HG03460 (cell line): ENCODE results near the gene FAM219B.
"Not testable (repeated sequence)": the region's sequence is repeated elsewhere in the genome, so short reads cannot be mapped to it uniquely, and the experiment has no call there.

ENCODE experiments used
- ATAC-seq: cut with Tn5 transposase; IDR thresholded peaks from one replicate; pipeline ENCODE4 v1.9.1; 2021; ENCODE audit not compliant: unreplicated experiment

Gene FAM219B, protein sequence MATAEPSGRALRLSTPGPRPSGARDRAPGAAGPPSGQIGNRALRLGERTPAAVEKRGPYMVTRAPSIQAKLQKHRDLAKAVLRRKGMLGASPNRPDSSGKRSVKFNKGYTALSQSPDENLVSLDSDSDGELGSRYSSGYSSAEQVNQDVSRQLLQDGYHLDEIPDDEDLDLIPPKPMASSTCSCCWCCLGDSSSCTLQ

DNA sequence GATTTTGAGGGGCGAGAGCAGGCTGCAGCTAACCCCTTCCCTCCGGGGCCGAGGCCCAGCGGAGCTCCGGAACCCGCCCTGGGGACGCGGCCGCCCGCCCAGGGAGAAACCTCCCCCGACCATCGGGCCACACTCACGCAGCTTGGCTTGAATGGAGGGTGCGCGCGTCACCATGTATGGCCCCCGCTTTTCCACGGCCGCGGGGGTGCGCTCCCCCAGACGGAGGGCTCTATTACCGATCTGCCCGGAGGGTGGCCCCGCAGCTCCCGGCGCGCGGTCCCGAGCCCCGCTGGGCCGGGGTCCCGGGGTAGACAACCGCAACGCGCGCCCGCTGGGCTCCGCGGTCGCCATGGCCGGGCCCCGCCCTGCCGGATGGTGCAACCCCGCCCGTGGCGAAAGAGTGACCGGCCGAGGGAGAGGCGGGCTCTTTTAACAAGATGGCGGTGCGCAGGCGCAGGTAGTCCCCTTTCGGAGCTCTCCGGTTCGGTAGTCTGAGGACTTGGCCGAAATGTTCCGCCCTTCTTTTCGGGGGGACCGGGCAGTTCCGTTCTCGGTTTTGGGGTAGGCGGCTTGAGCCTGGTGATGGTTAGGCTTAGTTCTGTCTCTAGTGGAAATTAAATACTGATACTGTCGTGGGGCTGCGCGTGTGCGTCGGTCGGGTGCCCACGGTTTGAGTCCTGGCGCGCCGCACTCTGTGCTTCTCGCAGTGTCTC is at the start of gene FAM219B:
TSS of gene FAM219B (minus strand) at position 402 of the 713 bp plus-strand sequence. CDS start at position 351, 51 bp downstream.
- peak; percentile 87 for ATAC-seq

DNA sequence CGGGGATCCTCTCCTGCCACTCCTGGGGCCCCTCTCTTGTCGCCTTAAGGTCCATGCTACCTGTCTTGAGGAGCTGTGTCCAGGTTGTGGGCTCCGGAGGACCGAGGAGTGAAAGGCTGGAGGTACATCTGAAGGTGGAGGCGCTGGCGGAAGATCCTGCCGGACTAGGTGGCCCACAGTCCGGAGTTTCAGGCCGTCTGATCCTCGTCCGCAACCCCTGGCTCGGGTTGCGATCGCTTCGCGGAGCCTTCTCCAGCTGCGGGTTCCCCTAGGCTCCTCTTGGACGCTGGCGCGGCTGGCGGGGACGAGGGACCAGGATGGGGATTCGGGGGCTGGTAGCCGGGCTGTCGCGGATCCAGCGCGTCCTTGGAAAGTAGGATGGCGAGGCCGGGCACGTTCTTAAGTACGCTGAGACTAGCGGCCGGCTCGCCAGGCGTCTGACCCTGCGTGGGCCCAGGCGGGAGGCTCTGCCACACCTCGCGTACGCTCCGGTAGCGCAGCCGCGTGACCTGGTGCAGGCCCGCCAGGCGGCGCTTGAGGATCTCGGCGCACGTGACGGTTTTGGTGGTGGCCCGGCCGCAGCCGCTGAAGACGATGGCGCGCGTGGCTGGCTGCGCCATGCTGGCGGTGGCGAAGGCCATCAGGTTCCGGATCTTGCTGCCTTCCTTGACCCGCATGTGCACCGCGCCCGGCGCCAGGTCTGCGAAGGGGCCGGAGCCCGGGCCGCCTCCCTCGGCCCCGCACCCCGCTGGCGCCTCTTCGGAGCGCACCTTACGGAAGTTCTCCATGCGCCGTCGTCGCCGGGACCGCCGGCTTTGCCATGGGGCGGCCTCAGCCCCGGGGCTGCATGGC is 49.4 kb upstream of the FAM219B start:
- ATAC-seq: peak; percentile 40

DNA sequence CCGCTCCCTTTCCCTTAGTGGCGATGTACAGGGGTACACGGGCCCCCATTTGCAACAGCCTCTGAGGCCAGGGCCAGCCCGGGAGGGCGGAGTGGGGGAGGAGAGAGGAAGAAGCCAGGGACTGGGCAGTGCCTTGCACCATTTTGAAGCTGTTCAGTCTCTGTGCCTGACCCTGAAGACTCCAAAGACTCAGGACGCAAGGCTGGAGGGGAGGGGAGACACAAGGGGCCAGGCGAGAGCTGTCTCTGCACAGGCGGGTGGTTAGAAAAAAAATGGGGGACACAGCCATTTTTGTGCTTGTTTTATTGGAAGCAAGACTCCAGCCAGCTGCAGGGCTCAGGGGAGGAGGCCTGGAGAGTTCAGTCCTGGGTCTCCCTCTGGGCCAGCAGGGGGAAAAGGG is 48.4 kb upstream of the FAM219B start:
- ATAC-seq: no peak

DNA sequence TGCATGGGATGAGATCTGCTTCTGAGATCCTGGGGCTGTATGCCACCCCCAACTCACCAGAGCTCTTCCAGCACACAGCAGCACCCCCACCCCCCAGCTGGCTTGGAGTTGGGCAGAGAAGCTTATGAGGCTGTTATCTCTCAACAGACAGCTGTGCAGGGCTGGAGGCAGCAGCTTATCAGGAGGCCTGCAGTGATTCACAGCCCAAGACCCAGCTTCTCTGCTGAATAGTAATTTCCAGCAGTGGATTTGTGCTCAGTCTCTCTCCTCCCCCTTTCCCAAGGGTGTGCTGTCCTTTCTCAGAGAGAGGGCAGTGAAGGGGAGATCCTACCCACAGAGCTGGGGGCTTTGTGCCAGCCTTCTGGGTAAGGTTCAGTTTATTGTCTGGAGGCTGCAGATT is 47.9 kb upstream of the FAM219B start:
- no peak for ATAC-seq

DNA sequence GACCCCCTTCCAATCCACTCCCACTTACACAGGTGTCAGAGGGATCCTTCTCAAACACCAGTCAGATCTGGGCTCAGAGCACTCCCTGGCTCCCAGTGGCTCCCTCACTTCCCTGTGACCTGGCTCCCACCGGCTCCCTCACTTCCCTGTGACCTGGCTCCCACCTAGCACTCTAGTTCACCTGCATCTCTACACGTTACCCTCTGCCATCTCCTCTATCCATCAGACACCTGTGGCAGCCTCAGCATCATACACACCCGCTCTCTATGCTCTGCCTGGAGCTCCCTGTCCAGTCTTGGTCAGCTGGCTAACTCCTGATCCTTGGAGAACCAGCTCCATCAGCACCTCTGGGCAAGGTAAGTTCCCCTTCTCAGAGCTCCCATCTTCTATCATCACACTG is 44.4 kb upstream of the FAM219B start:
- ATAC-seq: no peak

DNA sequence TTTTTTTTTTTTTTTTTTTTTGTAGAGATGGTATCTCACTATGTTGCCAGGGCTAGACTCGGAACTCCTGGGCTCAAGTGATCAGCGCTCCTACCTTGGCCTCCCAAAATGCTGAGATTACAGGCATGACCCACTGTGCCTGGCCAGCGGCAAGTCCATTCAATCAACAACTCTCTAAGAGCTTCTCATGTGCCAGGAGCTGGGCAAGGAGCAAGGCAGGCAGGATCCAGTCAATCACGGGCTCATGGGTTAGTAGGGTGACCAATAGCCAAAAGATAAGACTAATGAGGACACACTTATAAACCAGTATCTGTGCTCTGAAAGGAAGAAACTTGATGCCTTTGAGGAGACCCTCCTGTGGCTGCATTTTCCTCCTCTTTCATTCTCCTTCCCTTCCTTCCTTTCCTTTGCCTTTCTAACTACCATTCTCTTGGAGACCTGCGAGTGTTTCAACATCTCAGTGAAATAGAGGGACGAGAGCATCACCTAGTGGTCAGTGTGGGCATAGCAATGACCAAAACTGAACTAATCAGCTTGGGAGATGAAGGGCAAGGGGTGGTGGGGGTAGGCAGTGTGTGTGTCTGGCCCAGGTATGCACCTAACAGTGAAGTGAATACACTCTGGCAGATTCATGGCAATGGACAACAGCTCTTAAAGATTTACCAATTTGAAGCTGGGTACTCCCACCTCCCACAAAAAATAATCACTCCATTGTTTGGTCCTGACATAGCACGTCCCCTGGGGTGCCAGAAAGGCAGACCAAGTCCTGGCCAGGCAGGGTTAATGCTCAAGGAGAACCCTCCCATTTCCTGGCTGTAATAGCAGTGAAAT is 43.6 kb upstream of the FAM219B start:
- ATAC-seq: no peak

DNA sequence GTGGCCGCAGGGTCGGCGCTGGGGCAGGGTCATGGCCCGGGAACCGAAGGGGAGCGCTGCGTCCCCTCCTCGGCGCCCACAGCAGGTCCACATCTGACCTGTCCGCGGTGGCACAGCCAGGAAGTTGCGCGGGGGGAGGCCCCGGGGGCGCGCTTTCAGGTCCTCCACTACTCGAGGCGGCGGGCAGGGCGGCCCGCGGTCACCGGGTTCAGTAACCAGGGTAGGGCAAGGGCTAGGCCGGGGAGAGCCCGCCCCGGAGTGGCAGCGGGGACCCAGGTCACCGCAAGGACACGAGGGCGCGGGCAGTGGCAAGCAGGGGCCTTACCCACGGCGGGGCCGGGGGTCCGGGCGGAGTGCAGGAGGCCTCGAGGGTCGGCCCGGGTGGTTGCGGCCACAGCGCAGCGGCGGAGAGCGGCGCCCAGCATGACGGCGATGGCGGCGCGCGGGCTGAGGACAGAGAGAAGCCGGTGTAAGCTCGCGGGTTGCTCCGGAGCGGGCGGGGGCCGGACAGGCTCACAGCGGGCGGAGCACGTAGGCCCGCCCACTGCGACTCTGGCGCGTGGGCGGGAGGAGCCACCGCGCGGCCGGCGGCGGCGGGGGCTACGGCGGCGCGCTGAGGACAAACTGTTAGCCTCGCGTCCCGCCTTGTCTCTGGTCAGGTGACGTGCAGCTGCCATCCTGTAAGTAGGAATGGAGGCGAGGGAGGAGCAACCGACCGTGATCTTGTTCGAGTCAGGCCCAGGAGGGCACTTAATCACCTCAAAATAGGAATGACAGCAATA is 31.1 kb upstream of the FAM219B start, which contains the start of gene COX5A:
TSS of gene COX5A (minus strand) at position 484 of the 782 bp plus-strand sequence. CDS start at position 425, 59 bp downstream.
- peak; percentile 76 for ATAC-seq

DNA sequence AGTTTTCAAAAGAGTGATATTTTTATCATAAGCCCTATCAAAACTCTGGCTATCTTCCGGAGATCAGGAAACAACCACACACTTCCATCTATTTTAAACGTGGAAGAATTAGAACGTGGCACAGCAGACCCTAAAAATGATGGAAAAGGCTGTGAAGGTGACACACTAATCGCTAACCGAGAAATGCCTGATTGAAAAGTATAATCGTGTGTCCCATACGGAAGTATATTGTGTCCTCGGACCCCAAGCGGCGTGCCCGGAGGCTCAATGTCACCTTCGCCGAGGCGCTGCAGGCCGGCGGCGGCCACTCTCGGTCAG is 30.6 kb upstream of the FAM219B start:
- no peak for ATAC-seq

DNA sequence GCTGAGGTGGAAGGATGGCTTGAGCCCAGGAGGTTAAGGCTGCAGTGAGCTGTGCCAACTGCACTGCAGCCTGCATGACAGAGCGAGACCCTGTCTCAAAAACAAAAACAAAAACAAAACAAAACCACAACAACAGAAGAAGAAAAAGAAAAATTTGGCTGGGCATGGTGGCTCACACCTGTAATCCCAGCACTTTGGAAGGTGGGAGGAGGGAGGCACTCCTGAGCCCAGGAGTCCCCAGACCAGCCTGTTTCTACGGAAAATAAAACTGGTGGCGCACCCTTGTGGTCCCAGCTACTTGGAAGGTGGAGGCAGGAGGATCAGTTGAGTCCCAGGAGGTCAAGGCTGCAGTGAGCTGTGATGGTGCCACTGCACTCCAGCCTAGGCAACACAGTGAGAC is 28.5 kb upstream of the FAM219B start:
- not testable (repeated sequence) for ATAC-seq

DNA sequence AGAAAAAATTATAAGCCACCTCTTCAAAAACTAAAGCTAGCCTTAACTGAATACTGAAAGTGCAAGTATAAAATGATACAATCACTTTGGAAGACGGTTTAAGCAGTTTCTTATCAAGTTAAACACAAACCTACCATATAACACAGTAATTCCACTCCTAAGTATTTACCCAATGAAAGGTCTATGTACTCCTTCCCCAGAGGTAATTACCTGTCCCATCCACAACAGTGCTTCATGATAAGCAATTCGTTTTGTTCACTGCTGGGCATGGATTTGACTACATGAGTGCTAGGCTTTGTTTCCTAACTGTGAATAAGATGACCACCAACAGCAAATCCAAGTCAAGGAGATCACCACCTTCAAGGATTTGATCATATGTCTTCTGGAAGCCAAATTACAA is 26.9 kb upstream of the FAM219B start:
- ATAC-seq: no peak

DNA sequence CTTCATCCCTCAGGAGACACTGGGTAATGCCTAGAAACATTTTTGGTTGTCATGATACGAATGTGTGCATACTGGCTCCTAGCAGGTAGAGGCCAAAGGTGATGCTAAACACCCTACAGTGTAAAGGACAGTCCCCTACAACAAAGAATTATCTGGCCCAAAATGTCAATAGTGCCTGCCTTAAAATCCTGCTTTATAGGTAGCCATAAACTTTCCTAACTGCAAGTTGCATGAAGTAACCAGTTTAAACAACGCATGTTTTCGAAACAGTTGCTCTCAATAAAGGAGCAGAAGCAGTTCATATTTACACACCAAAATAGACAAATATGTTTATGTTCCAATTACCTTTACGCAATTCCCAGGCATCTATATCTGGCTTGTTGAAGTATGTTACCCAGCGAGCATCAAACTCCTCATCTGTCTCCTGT is 22.1 kb upstream of the FAM219B start:
- no peak for ATAC-seq

DNA sequence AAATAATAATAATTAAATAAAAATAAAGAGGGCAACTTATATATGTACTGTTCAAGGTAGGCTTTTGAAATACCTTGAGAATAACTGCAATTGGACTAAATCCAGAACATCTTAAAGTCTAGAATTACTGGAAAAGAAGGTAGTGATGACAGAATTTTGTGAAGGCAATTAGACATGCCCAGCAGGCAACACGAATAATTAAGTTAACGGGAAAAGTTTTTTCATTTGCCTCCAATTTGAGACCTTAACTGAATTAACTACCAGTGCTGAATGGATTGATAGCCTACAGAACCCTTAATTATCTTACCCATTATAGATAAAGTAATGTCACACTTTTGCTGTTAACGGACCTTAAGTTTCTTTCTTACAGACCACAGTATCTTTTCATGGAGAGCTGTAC is 17.9 kb upstream of the FAM219B start:
- ATAC-seq: no peak

DNA sequence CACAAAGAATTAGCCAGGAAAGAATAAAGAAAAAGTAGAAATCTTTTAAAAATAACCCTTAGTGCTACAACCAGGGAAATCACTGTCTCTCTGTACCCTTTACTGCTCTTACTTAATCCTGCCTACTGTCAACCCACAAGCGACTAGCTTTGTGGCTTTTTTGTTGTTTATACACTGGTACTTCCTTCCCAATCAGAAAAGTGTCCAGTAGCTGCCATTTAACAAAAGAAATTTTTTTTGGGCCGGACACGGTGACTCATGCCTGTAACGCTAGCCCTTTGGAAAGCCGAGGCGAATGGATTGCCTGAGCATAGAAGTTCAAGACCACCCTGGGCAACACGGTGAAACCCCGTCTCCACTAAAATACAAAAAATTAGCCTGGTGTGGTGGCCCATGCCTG is 13.8 kb upstream of the FAM219B start:
- no peak for ATAC-seq

DNA sequence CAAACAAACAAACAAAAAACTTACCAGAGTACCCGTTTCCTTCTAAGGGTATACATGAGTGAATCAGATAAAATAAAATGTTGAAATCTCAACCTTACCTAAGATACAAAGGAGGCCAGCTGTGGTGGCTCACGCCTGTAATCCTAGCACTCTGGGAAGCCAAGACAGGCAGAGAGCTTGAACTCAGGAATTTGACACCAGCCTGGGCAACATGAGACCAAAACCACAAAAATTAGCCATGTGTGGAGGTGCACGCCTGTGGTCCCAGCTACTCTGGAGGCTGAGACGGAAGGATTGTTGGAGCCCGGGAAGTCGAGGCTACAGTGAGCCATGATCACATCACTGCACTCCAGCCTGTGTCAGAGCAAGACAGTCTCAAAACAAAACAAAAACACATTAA is 11.0 kb upstream of the FAM219B start:
- no peak for ATAC-seq

DNA sequence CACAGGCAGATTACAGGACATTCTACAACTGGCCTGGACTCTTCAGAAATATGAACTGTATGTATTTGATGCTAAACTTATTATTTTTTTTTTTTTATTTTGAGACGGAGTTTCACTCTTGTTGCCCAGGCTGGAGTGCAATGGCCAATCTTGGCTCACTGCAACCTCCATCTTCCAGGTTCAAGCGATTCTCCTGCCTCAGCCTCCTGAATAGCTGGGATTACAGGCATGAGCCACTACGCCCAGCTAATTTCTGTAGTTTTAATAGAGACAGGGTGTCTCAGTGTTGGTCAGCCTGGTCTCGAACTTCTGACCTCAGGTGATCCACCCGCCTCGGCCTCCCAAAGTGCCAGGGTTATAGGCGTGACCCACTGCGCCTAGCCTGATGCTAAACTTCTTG is 7.1 kb upstream of the FAM219B start:
- ATAC-seq: not testable (repeated sequence)

DNA sequence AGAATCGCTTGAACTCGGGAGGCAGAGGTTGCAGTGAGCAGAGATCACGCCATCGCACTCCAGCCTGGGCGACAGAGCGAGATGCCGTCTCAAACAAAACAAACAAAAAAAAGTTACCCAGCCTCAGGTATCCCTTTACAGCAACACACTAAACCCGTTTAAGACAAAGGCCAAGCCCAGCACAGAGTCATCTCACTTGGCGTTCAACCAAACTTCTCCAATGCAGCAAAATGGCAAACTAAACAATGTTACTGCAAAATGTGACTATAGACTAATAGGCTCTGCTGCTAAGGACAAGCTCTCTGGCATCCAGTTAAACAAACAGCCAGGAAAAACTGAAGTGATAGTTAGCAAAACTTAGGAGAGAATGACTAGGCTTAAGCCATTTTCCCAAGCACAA is 6.4 kb upstream of the FAM219B start:
- ATAC-seq: no peak

DNA sequence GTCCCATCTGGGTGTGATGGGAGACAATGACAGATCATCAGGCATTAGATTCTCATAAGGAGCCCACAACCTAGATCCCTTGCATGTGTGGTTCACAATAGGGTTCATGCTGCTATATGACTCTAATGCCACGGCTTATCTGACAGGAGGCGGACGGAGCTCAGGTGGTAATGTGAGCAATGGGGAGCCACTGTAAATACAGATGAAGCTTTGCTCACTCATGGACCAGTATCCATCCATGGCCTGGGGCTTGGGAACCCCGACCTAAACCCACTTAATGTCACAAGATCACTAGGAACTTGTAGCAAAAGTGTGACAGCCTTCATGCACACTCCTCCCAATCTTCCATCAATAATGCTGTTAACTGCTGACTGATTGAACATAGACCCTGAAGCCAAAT is 2.0 kb upstream of the FAM219B start:
- ATAC-seq: no peak

DNA sequence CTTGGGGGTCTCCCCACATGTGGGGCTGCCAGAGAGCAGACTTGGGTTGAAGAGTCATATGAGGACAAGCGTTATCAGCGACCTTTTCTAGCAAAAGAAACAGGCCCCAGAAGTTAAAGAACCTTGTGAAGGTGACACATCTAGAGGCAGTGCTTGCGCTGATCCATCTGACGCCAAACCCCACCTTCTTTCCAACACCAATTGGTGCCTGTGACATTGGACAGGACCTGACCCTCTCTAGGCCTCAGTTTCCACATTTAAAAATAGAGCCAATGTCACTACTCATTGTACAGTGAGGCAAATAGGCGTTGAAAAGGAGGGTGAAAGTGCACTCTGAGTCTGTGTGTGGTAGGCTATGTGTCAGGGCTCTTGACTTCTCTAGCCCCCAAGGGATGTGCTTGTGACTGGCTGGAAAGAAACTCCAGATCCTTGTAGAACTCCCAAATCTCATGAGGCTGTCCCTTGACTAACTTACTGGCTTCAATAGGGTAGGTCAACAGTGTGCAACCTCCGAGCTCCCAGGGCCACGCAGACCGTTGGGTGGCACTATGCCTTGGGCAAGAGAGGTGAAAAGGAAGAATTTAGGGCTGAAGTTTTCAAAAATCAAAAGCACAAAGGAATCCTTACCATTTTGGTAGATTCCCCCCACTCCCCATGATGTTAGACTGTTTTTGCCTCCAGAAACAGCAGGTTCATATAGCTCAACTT is 666 bp upstream of the FAM219B start:
- no peak for ATAC-seq

DNA sequence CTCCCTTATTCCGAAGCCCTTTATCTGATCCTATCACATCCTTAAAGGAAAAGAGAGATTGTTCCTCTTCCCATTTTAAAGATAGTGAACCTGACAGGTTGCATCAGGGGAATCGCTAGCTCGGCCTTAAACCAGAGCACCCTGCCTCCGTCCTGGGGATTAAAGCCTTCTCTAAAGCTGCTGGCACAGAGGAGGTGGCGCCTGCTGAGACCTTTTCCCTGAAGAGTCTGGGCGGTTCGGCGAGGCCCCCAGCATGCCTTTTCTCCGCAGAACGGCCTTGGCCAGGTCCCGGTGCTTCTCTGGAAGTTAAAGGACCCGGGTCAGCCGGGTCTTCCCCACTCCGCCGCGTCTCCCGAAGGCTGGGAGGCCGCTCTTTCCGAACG is 593 bp downstream of the FAM219B start:
- peak; percentile 32 for ATAC-seq
